Neuronal stem cell (in vitro differentiated cells): ENCODE results near the gene NDUFS8.

Source experiments
- DNase-seq: peaks from one replicate; pipeline ENCODE4 v3.0.0-alpha.2; 2013; ENCODE audit warnings: low spot score
- H2AFZ ChIP-seq: one replicate; pipeline ENCODE4 v1.6.1; 2013; ENCODE audit warnings: mild to moderate bottlenecking, low read length, inconsistent platforms
- H2AK5ac ChIP-seq: 2 replicates; pipeline ENCODE4 v1.6.1; 2013; ENCODE audit warnings: low read depth, mild to moderate bottlenecking, inconsistent platforms, low read length, moderate library complexity, mixed read lengths
- H2BK120ac ChIP-seq: 2 replicates; pipeline ENCODE4 v1.6.1; 2013; ENCODE audit warnings: low read depth, mild to moderate bottlenecking, inconsistent platforms, low read length, moderate library complexity, mixed read lengths
- H2BK12ac ChIP-seq: one replicate; pipeline ENCODE4 v1.6.1; 2013; ENCODE audit warnings: low read length, inconsistent platforms
- H2BK15ac ChIP-seq: 2 replicates; pipeline ENCODE4 v1.6.1; 2013; ENCODE audit warnings: mild to moderate bottlenecking, low read length, inconsistent platforms, mixed read lengths
- H2BK5ac ChIP-seq: one replicate; pipeline ENCODE4 v1.6.1; 2013; ENCODE audit warnings: inconsistent platforms, mild to moderate bottlenecking, low read length, moderate library complexity
- H3K14ac ChIP-seq: one replicate; pipeline ENCODE4 v1.6.1; 2013; ENCODE audit warnings: low read length, inconsistent platforms
- H3K18ac ChIP-seq: 2 replicates; pipeline ENCODE4 v1.6.1; 2013; ENCODE audit warnings: low read length, inconsistent platforms
- H3K23ac ChIP-seq: 2 replicates; pipeline ENCODE4 v1.6.1; 2013; ENCODE audit warnings: low read depth, mild to moderate bottlenecking, mixed read lengths, low read length, inconsistent platforms; ENCODE audit not compliant: poor library complexity
- H3K27ac ChIP-seq: replicated peaks from 3 replicates; pipeline ENCODE4 v1.5.1; 2013; ENCODE audit warnings: low read length, inconsistent platforms
- H3K27me3 ChIP-seq, 3 experiments: 2 replicates each; pipeline ENCODE4 v1.6.1; 2013; ENCODE audit warnings: low read length in 3 of 3, mild to moderate bottlenecking in 2 of 3, inconsistent platforms in 1 of 3, low read depth in 1 of 3, mixed read lengths in 1 of 3, moderate library complexity in 1 of 3; ENCODE audit not compliant: control insufficient read depth in 3 of 3, insufficient read depth in 3 of 3
- H3K36me3 ChIP-seq, 2 donors: replicated peaks in 1 of 2; 2 replicates each; pipeline ENCODE4 v1.6.1; 2013; ENCODE audit warnings: low read length in 2 of 2; ENCODE audit not compliant: control insufficient read depth in 2 of 2, insufficient read depth in 2 of 2
- H3K4ac ChIP-seq: 2 replicates; pipeline ENCODE4 v1.6.1; 2013; ENCODE audit warnings: inconsistent platforms, mild to moderate bottlenecking, low read length, moderate library complexity
- H3K4me1 ChIP-seq, 2 donors: 1 replicate in 1 of 2; 2 replicates in 1 of 2; pipeline ENCODE4 v1.6.1; 2013; ENCODE audit warnings: low read length in 2 of 2, low read depth in 1 of 2; ENCODE audit not compliant: control insufficient read depth in 2 of 2, insufficient read depth in 1 of 2
- H3K4me2 ChIP-seq: one replicate; pipeline ENCODE4 v1.6.1; 2013; ENCODE audit warnings: mild to moderate bottlenecking, low read length, inconsistent platforms; ENCODE audit not compliant: insufficient read depth, poor library complexity, severe bottlenecking
- H3K4me3 ChIP-seq, 2 donors: 2 replicates each; pipeline ENCODE4 v1.5.1; 2013; ENCODE audit warnings: low read length in 2 of 2, mild to moderate bottlenecking in 2 of 2, inconsistent platforms in 1 of 2, moderate library complexity in 1 of 2
- H3K79me1 ChIP-seq: one replicate; pipeline ENCODE4 v1.6.1; 2013; ENCODE audit warnings: low read depth, mild to moderate bottlenecking, inconsistent platforms, low read length, moderate library complexity
- H3K9ac ChIP-seq: one replicate; pipeline ENCODE4 v1.6.1; 2013; ENCODE audit warnings: mild to moderate bottlenecking, low read depth, low read length, inconsistent platforms; ENCODE audit not compliant: poor library complexity
- H3K9me3 ChIP-seq, 2 donors: replicated peaks in 1 of 2; 2 replicates each; pipeline versions ENCODE3 to v1.6.1; 2013; ENCODE audit warnings: low read length in 2 of 2, mild to moderate bottlenecking in 2 of 2, inconsistent platforms in 1 of 2, low read depth in 1 of 2, mixed read lengths in 1 of 2, moderate library complexity in 1 of 2; ENCODE audit not compliant: control insufficient read depth in 2 of 2, insufficient read depth in 1 of 2
- H4K8ac ChIP-seq: one replicate; pipeline ENCODE4 v1.6.1; 2013; ENCODE audit warnings: low read depth, mild to moderate bottlenecking, inconsistent platforms, low read length, moderate library complexity
- H4K91ac ChIP-seq: one replicate; pipeline ENCODE4 v1.6.1; 2013; ENCODE audit warnings: low read length, low read depth, mild to moderate bottlenecking, inconsistent platforms; ENCODE audit not compliant: poor library complexity
- WGBS, 2 donors: extraction: QIAGEN DNeasy Blood & Tissue Kit; methylation state at CpG; one replicate each; pipeline ENCODE4 v1.1.7; 2013; ENCODE audit warnings: missing lambda C conversion rate in 2 of 2, mixed read lengths in 1 of 2; ENCODE audit not compliant: insufficient read length in 2 of 2, insufficient replicate concordance in 1 of 2; ENCODE audit errors: extremely low coverage in 2 of 2; 5-methylcytosine and 5-hydroxymethylcytosine counted together

The NDUFS8 gene

DNA sequence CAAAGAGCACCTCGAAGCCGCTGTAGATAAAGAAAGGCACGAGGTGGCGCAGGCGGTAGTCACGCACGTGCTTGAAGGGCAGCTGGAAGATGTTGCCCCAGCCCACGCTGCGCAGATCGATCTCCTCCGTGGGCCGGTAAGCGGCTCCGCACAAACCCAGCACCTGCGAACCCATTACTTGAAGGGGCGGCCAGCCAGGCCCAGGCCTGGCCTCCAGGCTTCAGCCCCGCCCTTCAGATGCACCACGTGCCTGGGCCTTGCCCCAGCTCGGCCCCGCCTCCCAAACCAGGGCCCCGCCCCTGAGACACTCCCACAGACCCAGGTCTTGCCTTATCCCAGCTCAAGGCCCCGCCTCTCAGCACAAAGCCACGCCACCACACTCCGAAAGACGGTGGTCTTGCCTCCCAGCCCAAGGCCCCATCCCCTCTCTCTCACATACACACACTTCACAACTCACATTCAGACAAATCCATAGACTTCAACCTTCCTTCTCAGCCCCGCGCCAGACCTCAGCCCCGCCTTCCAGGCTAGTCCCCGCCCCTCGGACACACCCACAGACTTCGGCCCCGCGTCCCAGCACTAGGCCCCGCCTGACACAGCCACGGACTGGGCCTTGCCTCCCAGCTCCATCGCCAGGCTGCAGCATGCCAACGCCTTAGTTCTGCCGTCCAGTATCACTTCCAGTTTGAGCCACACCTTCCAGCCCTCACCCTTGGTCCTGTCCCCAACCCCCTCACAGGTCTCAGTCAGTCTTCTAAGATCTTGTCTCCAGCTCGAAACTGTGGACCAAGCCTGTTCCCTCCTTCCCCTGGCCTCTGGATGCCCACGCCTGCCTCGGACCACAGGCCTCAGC is 33.6 kb upstream of the NDUFS8 start:
- H3K9ac ChIP-seq: peak overlapping the region; percentile 44
- H3K9me3 ChIP-seq: no peaks in the 10 kb centered on the region
- H2BK120ac ChIP-seq: peak overlapping the region; percentile 87
- no peaks in the 10 kb centered on the region for H3K36me3 ChIP-seq
- no peak overlapping the region for H3K14ac ChIP-seq
- peak overlapping the region in 1 of 2 donors; percentile 74 for H3K4me3 ChIP-seq
- H3K23ac ChIP-seq: peak overlapping the region; percentile 55
- H3K27me3 ChIP-seq: peaks cover 0 to under 1% (median 0%) of the 10 kb centered on the region in 3 experiments
- peak overlapping the region; percentile 73 for H2BK12ac ChIP-seq
- H2AK5ac ChIP-seq: peak overlapping the region; percentile 100
- H2AFZ ChIP-seq: no peak overlapping the region
- peak overlapping the region; percentile 70 for H3K4me2 ChIP-seq
- H3K4ac ChIP-seq: peak overlapping the region; percentile 84
- peak overlapping the region; percentile 42 for H3K27ac ChIP-seq
- H3K79me1 ChIP-seq: no peaks in the 10 kb centered on the region
- peak overlapping the region; percentile 66 for H2BK5ac ChIP-seq
- H4K91ac ChIP-seq: no peak overlapping the region
- peaks cover 9 to 11% of the 10 kb centered on the region in 2 donors for H3K4me1 ChIP-seq
- peak overlapping the region; percentile 100 for H2BK15ac ChIP-seq
- peak; percentile 71 for DNase-seq
- no CpG with 5 or more reads among the region's 41 CpGs for WGBS, 2 donors
- H4K8ac ChIP-seq: peak overlapping the region; percentile 82
- H3K18ac ChIP-seq: peak overlapping the region; percentile 93

DNA sequence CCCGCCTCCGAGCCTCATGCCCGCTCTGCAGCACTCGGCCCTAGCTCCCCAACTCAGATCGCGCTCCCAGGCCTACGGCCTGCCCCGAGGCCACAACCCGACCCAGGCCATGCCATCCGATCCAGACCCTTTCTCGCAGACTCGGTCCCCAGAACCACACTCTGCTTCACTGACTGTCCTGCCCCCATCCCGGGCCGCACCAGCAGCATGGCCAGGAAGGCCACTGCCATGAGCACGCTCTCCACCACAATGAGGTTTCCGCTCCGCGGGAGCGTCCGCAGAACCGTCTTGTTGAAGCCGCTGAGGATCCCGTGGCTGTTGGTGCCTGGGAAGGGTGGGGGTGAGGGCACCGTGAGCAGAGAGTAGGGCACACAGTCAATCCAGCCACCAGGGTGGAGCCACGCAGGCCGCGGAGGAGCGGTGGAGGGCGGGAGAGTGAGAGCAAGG is 33.0 kb upstream of the NDUFS8 start:
- Histone ChIP-seq H3K23ac (peak overlapping the region; percentile 55), H3K36me3 (no peaks in the 10 kb centered on the region), H3K18ac (peak overlapping the region; percentile 93), H2AK5ac (peak overlapping the region; percentile 100), H2BK15ac (peak overlapping the region; percentile 100), H2BK12ac (peak overlapping the region; percentile 73), H3K14ac (peak overlapping the region; percentile 89), H3K4me2 (no peak overlapping the region), H4K8ac (peak overlapping the region; percentile 82), H2AFZ (no peak overlapping the region), H3K4me3 (no peak overlapping the region), H3K9ac (peak overlapping the region; percentile 44), H3K79me1 (no peaks in the 10 kb centered on the region), H2BK5ac (peak overlapping the region; percentile 66), H4K91ac (no peak overlapping the region), H3K4ac (peak overlapping the region; percentile 84), H2BK120ac (peak overlapping the region; percentile 87), H3K27me3 (peaks cover 0 to under 1% (median 0%) of the 10 kb centered on the region in 3 experiments), H3K9me3 (no peaks in the 10 kb centered on the region), H3K4me1 (peaks cover 11 to 13% of the 10 kb centered on the region in 2 donors), H3K27ac (no peak overlapping the region)
- WGBS, 2 donors: no CpG with 5 or more reads among the region's 29 CpGs
- DNase-seq: no peak

DNA sequence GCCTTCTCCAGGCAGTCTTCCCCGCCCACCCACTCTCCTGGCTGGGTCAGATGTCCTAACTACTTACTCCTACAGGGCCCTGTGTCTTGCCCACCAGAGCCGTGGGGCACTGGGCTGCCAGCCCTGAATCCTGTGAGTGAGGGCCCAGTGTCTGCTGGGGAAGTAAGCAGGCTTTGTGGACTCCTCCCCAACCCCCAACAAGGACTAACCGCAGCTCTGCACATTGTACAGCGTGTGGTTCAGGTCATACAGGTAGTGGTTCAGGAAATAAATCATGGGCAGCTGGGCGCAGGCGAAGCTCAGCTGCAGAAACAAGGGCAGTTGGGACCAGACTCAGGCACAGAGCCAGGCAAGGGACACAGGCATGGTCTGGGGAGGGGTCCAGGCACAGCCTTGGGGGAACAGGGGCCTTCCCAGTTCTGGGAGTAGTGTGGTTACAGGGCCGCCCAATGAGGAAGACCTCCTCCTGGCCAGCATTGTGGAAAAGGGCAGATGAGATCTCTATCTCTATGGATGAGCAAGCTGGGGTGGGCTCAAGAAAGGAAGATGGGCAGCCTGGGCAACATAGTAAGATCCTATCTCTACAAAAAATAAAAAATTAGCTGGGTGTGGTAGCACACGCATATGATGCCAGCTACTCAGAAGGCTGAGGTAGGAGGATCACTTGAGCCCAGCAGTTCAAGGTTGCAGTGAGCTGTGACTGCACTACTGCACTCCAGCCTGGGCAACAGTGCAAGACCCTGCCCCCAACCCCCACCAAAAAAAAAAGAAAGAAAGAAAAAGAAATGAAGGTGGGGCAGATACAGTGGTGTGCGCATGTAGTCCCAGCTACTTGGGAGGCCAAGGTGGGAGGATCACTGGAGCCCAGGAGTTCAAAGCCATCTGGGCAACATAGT is 32.1 kb upstream of the NDUFS8 start:
- Histone ChIP-seq H3K4me2 (no peak overlapping the region), H3K27me3 (peaks cover 0 to 6% (median 0%) of the 10 kb centered on the region in 3 experiments), H3K18ac (peak overlapping the region; percentile 76), H3K23ac (no peak overlapping the region), H2BK15ac (peak overlapping the region; percentile 100), H2BK120ac (no peak overlapping the region), H4K91ac (no peak overlapping the region), H2BK5ac (peak overlapping the region; percentile 66), H3K27ac (no peak overlapping the region), H3K9ac (peak overlapping the region; percentile 50), H3K36me3 (no peaks in the 10 kb centered on the region), H2BK12ac (peak overlapping the region; percentile 90), H3K4me3 (no peak overlapping the region), H3K79me1 (peaks cover 1% of the 10 kb centered on the region), H2AFZ (no peak overlapping the region), H3K14ac (peak overlapping the region; percentile 97), H3K4ac (peak overlapping the region; percentile 37), H4K8ac (peak overlapping the region; percentile 97), H2AK5ac (peak overlapping the region; percentile 100), H3K9me3 (no peaks in the 10 kb centered on the region), H3K4me1 (peaks cover 13 to 14% of the 10 kb centered on the region in 2 donors)
- no CpG with 5 or more reads among the region's 9 CpGs for WGBS, 2 donors
- no peak for DNase-seq
